GM18507 (cell line): ENCODE measurements around the gene TMCO4.
"Not testable (repeated sequence)": the region's sequence is repeated elsewhere in the genome, so short reads cannot be mapped to it uniquely, and the experiment has no call there.

Experiments used
- DNase-seq: peaks from one replicate; pipeline ENCODE4 v3.0.0; 2011; ENCODE audit warnings: low read depth; ENCODE audit not compliant: insufficient read length; ENCODE audit errors: extremely low spot score
- FAIRE-seq: peaks from 2 replicates; lab custom pipeline; 2011; peaks lifted over from hg19 to GRCh38; lab: Jason Lieb, UNC

The TMCO4 gene

DNA sequence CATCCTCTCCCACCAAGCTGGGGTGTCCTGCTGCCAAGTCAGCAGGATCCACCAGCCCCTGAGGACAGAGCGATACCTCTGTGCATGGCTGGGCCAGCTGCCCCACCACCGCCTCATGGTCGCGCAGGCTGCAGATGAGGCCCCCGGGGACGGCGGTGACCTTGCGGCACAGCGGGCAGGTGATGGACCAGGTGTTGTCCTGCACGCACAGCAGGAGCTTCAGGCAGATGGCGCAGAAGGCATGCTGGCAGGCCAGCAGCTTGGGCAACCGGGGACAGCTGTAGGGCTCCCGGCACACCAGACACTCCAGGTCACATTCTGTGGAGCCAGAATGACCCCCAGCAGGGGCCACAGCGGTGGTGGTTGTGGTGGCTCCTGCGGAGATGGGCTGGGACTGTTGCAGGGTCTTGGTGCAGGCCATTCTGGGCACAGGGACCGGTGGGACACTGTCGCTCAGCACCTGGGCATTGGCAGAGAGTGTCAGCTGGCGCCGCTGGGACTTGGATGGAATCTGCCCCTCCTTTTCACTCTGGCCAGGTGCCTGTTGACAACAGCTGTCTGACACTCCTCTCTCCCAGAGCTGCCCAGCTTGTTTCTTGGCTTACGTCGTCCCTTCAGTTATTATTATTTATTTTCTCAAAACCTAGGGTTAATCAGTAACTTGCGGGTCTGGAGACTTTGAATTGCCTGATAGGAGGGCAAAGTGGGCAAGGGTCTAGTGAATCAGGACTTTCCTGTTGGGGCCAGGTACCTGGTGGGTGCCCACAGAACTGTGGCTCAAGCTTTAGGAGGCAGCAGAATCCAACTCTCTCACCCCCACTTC is 15.2 kb upstream of the TMCO4 start, which contains the start of gene RNF186:
TSS of gene RNF186 (minus strand) at position 603 of the 823 bp plus-strand sequence. CDS start at position 421, 182 bp downstream.
- DNase-seq = no peak
- FAIRE-seq = no peak

DNA sequence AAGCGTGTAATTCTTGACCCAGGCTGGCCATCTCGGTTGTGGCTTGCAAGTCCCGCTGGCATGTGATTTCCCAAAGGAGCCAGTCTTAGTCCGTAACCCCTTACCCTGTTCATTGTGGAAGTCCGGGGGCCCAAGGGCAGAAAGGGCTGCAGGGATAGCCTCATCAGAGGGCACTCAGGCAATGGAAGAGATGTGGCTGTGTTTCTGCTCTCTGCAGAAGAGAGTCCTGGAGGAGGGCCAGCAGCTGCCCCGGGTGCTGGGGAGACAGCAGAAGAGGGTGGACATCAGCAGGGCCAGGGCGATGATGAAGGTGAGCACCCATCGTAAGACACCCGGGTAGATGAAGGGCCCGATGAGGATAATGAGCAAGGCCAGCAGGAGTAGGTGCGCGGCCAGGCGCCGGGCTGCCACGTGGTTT is 14.5 kb upstream of the TMCO4 start:
- DNase-seq = no peak
- no peak for FAIRE-seq

- no peak for DNase-seq
- no peak for FAIRE-seq
Measured at GRCh38 chr1:19813643-19813960, 13.9 kb upstream of the TMCO4 start.

DNA sequence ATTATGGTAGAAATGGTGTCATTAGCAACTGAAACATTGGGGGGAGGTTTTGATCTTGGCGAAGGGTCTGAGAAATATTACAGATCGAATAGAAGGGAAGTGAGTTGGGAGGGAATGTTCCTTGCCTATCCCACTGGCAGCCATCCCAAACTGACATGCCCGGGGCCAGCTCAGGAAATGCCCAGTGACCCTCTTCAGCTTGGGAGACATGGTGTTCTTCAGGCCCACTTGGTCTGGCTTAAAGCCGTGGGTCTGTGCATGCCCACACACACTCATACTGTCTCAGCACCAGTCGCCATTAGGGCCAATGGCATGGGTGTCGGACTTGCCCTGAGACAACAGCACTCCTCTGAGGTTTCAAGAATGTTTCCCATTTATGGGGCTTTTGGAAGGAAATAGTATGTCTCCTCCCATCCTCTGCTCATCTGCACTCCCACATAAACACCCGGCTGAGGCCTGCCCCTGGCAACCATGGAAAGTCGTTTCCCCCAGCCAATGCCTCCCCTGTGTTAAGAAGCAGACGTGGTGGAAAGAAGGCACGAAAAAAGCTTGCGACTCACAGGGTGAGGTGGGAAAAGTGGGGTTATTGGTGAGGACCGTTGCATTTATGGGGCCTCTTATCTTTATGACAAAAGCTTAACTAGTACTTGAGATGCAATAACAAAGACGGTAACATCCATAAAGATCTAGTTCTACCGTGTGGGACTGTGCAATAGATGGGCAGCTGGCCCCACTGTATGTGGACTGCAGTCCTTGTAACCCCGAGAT is 13.3 kb upstream of the TMCO4 start:
- DNase-seq (no peak), FAIRE-seq (no peak)

- peak; percentile 44 for DNase-seq
Measured at GRCh38 chr1:19811206-19811851, 11.6 kb upstream of the TMCO4 start.

DNA sequence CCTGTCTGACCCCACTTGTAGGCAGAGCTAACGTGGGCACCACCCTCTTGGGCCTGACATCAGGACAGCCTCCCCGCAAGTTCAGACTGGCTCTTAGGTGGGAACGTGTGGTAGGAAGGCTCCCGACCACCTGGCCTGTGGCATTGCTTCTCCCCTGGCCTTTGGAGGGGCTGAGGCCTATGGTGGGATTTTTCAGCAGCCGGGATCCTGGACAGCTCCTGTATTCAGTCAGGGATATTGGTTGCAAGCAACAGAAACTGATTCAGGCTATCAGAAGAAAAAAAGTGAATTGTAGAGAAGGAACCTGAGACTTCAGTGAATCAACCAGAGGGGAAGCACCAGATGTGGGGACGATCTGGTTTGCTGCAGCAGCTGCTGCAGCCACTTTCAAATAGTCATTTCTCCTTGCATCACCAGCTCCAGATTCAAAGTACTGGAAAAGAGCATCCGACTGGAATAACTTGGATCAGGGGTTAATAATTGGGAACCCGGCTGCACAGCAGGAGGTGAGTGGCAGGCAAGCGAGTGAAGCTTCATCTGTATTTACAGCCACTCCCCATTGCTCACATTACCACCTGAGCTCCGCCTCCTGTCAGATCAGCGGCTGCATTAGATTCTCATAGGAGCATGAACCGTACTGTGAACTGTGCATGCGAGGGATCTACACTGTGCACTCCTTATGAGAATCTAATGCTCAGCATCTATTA is 9.5 kb upstream of the TMCO4 start:
- FAIRE-seq (no peak), DNase-seq (no peak)

More at GRCh38 chr1:19811206-19811851, 11.6 kb upstream of the TMCO4 start:
- FAIRE-seq = peak; percentile 70

- FAIRE-seq (no peak), DNase-seq (no peak)
Measured at GRCh38 chr1:19808351-19808750, 8.6 kb upstream of the TMCO4 start.

GRCh38 chr1:19804831-19805251 is 5.1 kb upstream of the TMCO4 start:
- FAIRE-seq (no peak), DNase-seq (no peak)

DNA sequence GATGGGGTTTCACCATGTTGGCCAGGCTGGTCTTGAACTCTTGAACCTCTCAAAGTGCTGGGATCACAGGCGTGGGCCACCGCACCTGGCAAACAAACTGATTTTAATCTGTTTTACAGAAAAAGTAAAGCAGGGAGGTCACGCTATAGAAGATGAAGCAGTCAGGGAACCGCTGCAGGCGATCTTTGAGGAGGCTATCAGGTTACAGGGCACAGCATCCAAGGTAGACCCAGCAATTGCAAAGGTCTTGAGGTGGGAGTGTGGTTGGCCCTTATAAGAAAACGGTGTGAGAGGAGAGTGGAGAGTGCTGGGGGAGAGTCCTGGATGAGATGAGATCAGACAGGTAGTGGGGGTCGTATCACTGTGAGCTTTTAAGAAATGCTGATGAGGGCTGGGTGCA is 2.6 kb upstream of the TMCO4 start:
- FAIRE-seq = no peak
- no peak for DNase-seq

DNA sequence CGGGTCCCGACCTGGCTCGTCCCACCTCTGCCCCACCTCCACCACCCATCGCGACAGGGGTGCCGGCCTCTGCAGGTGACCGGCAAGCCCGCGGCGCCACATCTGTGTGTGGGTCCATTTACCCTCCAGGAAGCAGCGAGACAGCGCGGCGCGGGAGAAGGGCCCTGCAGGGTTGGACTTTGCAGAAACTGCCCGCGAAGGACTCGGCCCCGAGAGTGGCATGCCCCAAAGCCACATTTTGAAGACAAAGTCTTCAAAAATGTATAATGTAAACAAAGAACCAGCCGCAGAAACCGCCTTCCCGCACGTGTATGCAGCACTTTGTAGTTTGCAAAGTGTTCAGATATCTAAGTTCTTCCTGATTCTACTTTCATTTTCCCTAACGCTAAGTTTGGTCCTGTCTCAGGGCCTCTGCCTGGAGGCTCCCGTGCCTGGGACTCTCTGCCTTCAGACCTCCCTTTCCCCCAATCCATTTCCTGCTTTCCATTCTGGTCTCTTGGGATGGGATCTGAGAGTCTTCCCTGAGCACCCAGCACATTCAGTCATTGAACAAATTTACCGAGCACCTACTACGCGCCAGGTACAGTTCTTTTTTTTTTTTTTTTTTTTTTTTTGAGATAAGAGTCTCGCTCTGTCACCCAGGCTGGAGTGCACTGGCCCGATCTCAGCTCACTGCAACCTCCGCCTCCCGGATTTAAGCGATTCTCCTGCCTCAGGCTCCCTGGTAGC is 524 bp upstream of the TMCO4 start:
- FAIRE-seq = peak; percentile 71
- peak; percentile 12 for DNase-seq

DNA sequence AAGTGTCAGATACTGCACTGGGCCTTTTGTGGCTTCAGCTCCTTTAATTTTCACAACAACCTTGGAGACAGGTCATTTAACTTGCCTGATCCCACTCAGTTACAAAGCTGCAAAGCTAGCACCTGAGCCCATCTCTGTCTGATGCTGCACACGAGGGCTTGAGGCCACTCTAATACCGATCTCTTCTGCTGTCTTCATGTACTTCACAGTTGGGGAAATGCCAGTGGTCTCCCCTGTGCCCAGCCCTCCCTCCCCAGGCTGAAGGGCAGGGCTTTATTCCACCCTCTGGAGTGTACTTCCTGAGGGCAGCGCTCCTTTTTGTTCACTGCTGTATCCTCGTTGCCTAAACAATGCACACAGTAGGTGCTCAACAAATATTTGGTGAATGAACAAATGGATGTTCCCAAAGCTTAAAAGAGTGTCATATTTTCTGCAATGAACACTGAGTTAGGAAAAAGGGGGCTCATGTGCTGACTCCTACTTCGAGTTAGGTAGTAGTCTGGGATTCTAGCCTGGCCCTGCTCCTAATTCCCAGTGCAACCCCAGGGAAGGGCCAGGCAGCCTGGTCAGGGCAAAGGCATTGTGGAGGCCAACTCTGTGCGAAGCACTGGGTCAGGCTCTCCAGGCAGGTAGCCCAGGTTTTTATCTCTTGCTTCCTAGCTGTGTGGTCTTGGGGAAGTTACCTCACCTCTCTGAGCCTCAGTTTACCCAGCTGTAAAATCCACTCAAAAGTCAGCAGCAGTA is 1.1 kb downstream of the TMCO4 start:
- DNase-seq (no peak), FAIRE-seq (no peak)

DNA sequence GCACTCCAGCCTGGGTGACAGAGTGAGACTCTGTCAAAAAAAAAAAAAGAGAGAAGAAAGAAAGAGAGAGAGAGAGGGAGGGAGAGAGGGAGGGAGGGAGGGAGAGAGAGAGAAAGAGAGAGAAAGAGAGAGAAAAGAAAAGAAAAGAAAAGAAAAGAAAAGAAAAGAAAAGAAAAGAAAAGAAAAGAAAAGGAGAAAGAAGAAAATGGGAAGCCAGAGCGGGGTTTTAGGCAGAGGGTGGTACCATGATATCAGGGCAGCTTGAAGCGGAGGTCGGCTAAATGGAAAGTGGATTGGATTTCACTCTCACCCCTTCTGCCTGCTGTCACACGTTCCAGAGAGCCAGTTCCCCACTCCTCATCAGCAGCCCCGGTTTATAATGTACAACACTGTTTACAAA is 1.9 kb downstream of the TMCO4 start:
- FAIRE-seq = no peak

GRCh38 chr1:19794583-19794982 is 5.1 kb downstream of the TMCO4 start:
- DNase-seq (no peak), FAIRE-seq (no peak)

More for the DNA sequence above, 1.9 kb downstream of the TMCO4 start:
- DNase-seq = no peak

DNA sequence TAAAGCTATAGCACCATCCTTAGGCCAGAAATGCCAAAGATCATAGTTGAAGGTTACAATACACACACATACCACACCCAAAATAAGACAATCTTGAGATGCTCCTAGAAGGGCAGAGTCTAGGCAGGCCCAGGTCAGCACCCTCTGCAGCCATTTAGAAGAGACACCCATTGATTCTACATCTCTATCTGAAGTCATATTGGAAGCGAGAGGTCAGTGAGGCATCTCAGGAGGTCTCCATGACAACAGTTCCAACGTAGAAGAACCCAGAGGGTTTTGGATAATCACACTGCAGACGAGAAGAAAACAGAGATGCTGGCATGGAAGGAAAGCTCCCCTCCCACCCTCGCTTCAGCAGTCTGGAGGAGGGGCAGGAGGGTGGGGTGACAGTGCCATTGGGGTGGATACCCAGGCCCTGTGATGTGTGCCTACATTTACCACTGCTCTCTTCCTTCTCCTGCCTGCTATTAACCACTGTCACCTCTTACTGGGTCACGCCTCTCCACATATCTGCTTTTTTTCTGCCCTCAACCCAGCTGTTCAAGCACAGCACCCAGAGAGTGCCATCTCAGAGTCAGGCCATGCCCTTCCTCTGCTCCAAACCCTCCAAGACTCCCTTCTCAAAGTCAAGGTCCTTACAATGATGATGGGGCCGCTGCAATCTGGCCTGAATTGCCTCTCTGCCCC is 6.2 kb downstream of the TMCO4 start:
- FAIRE-seq = no peak

DNA sequence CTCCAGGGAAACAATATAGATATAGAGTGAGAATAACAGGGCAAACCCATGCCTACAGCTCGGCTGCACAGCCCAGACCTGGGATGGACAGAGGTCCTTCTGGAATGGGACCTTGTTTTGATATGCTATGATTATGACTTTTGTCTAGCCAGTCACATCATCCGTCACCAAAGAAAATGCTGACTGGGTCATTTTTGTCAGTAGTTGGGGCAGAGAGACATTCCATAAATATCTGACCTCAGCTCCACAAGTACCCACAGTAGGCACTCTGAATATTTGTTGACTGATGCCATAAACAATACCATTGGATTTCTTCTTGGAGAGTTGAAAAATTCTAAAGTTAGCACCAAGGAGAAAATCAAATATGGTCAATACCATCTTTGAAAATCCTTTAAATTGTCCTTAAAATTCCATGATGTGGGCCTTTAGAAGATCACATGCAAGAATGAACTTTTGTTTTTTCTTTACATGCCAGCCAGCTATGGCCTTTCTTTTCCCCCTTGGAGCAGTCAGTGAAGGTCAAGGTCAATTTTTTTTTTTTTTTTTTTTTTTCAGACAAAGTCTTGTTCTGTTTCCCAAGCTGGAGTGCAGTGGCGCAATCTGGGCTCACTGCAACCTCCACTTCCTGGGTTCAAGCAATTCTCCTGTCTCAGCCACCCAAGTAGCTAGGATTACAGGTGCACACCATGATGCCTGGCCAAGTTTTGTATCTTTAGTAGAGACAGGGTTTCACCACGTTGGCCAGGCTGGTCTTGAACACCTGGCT is 7.3 kb downstream of the TMCO4 start:
- no peak for DNase-seq
- no peak for FAIRE-seq

More for the DNA sequence above, 6.2 kb downstream of the TMCO4 start:
- no peak for DNase-seq

GRCh38 chr1:19790061-19790975 is 9.4 kb downstream of the TMCO4 start:
- not testable (repeated sequence) for DNase-seq
- FAIRE-seq = peak; percentile 52
